Measurements from ENCODE around the gene PHLPP1. TPM values are rescaled to one million over a fixed set of nuclear protein-coding genes. Genes with fewer than 3 reads are reported as not detected.

Gene PHLPP1
- total RNA-seq, 6 experiments from 2014 or later = 4.5 to 7.9 (median 5.5) TPM

DNA sequence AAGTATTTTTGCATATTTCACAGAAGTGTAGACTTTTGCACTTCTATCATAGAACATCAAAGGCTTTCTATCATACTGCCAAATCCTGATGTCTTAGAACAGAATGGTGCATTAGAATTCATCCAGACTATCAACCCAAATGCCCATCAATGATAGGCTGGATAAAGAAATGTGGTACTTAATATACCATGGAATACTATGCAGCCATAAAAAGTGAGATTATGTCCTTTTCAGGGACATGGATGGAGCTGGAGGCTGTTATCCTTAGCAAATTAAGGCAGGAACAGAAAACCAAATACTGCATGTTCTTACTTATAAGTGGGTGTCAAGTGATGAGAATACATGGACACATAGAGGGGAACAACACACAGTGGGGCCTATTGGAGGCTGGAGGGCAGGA, 150.2 kb downstream of the PHLPP1 start:
- no peaks in the 10 kb centered on the region for H3K9me3 Mint-ChIP-seq
- DNase-seq = no peak
- H3K4me1 Mint-ChIP-seq (ENCODE audit: low read depth) = peaks cover 33% of the 10 kb centered on the region
- no peak overlapping the region for H3K4me3 Mint-ChIP-seq
- H3K27ac Mint-ChIP-seq = no peak overlapping the region
- H3K27me3 Mint-ChIP-seq (ENCODE audit: insufficient read depth) = peaks cover 1% of the 10 kb centered on the region; the same call in 1 of the 2 replicates
- H3K36me3 Mint-ChIP-seq (ENCODE audit: low read depth) = no peaks in the 10 kb centered on the region
- TF ChIP-seq, protein P1, sequence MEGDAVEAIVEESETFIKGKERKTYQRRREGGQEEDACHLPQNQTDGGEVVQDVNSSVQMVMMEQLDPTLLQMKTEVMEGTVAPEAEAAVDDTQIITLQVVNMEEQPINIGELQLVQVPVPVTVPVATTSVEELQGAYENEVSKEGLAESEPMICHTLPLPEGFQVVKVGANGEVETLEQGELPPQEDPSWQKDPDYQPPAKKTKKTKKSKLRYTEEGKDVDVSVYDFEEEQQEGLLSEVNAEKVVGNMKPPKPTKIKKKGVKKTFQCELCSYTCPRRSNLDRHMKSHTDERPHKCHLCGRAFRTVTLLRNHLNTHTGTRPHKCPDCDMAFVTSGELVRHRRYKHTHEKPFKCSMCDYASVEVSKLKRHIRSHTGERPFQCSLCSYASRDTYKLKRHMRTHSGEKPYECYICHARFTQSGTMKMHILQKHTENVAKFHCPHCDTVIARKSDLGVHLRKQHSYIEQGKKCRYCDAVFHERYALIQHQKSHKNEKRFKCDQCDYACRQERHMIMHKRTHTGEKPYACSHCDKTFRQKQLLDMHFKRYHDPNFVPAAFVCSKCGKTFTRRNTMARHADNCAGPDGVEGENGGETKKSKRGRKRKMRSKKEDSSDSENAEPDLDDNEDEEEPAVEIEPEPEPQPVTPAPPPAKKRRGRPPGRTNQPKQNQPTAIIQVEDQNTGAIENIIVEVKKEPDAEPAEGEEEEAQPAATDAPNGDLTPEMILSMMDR (IDR thresholded peaks at IDR 0.05) = no peak

DNA sequence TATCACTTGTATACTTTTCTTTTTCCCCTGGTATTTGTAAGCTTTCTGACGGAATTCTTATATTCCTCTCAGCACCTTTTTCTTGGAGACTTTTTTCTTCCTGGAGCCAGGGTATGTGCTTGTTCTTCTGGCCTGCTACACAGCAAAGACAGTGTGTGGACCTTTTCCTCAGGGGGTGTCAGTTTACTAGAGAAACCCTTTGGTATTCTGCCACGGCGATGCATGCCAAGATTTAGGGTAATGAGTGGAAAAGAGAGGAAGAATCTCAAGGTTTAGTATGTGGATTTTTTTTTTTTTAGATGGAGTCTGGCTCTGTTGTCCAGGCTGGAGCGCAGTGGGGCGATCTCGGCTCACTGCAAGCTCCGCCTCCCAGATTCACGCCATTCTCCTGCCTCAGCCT, 152.2 kb downstream of the PHLPP1 start:
- Mint-ChIP-seq H3K9me3 (no peaks in the 10 kb centered on the region), H3K4me3 (no peak overlapping the region), H3K4me1 (ENCODE audit: low read depth) (peaks cover 28% of the 10 kb centered on the region), H3K27me3 (ENCODE audit: insufficient read depth) (peaks cover 1% of the 10 kb centered on the region; the same call in 1 of the 2 replicates), H3K27ac (no peak overlapping the region), H3K36me3 (ENCODE audit: low read depth) (no peaks in the 10 kb centered on the region)
- TF ChIP-seq, protein P1 (IDR thresholded peaks at IDR 0.05) = no peak
- no peak for DNase-seq

DNA sequence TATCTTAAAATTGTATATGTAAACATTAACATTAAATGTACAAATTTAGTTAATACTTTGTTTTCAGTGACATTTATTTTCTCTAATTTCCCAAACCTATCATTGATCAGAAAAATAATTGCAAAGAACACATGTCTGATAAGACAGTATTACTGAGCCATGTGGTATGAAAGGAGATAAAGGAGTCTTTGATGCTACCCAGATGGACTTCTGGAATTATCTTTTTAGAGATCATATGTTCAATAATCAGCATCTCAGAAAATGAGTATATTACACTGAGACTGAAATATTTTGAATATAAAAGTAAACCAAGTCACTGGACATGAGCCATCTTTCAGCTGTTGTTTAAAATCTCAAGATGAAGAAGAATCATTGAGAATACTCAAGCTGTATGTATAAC, 153.3 kb downstream of the PHLPP1 start:
- TF ChIP-seq, protein P1 (IDR thresholded peaks at IDR 0.05) = no peak
- Mint-ChIP-seq H3K36me3 (ENCODE audit: low read depth) (no peaks in the 10 kb centered on the region), H3K27ac (no peak overlapping the region), H3K9me3 (no peaks in the 10 kb centered on the region), H3K4me1 (ENCODE audit: low read depth) (peaks cover 17% of the 10 kb centered on the region), H3K27me3 (ENCODE audit: insufficient read depth) (peaks cover 1% of the 10 kb centered on the region; the same call in 1 of the 2 replicates), H3K4me3 (no peak overlapping the region)
- no peak for DNase-seq

GRCh38 chr18:62870643-62871042, 155.3 kb downstream of the PHLPP1 start:
- no peaks in the 10 kb centered on the region for H3K36me3 Mint-ChIP-seq (ENCODE audit: low read depth)
- H3K4me1 Mint-ChIP-seq (ENCODE audit: low read depth) = peaks cover 14% of the 10 kb centered on the region
- no peaks in the 10 kb centered on the region for H3K9me3 Mint-ChIP-seq
- no peak overlapping the region for H3K27ac Mint-ChIP-seq
- H3K4me3 Mint-ChIP-seq = no peak overlapping the region
- no peaks in the 10 kb centered on the region for H3K27me3 Mint-ChIP-seq (ENCODE audit: insufficient read depth)
- no peak for DNase-seq
- TF ChIP-seq, protein P1 (IDR thresholded peaks at IDR 0.05) = no peak

GRCh38 chr18:62875323-62875722, 160.0 kb downstream of the PHLPP1 start:
- H3K36me3 Mint-ChIP-seq (ENCODE audit: low read depth) = no peaks in the 10 kb centered on the region
- peaks cover 40% of the 10 kb centered on the region for H3K4me1 Mint-ChIP-seq (ENCODE audit: low read depth)
- H3K4me3 Mint-ChIP-seq = no peak overlapping the region
- TF ChIP-seq, protein P1 (IDR thresholded peaks at IDR 0.05) = no peak
- H3K27ac Mint-ChIP-seq = no peak overlapping the region
- H3K9me3 Mint-ChIP-seq = no peaks in the 10 kb centered on the region
- DNase-seq = no peak
- H3K27me3 Mint-ChIP-seq (ENCODE audit: insufficient read depth) = 0 out of 2 replicates have a peak, but pooled peaks cover 1% of the 10 kb centered on the region

DNA sequence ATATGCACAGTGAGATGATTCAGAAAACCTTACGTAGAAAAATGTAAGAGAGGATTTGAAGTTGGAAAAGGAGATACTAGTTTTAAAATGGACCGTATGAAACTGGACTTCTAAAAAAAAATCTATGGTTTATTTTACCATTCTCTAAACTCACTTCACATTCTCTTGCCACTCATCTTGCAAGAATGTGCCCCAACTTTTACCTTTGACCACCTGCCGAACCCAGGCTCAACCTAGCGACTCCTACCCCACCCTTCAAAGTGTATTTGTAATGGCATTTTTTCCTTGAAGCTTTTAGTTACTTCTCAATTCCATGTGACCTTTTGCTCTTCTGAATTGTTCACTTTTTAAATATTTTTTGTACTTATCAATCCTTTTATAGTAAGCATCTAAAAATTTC, 160.8 kb downstream of the PHLPP1 start:
- Mint-ChIP-seq H3K4me3 (no peak overlapping the region), H3K4me1 (ENCODE audit: low read depth) (peaks cover 41% of the 10 kb centered on the region), H3K27me3 (ENCODE audit: insufficient read depth) (0 out of 2 replicates have a peak, but pooled peaks cover 1% of the 10 kb centered on the region), H3K36me3 (ENCODE audit: low read depth) (no peaks in the 10 kb centered on the region), H3K9me3 (no peaks in the 10 kb centered on the region), H3K27ac (no peak overlapping the region)
- DNase-seq = no peak
- TF ChIP-seq, protein P1 (IDR thresholded peaks at IDR 0.05) = no peak
